ENCODE measurements around the gene DAZL. TPM values are rescaled to one million over a fixed set of nuclear protein-coding genes. Genes with fewer than 3 reads are reported as not detected.

The DAZL gene
- total RNA-seq, 1 experiment from 2014 or later: not detected

GRCh38 chr3:16587047-16587680 lies 18.1 kb downstream of the DAZL start:
- H3K4me3 Mint-ChIP-seq (ENCODE audit: unreplicated experiment): no peak overlapping the region
- intact Hi-C loops (cut with micrococcal nuclease): no loop called here
- POLR2A ChIA-PET: no interaction called here
- no peaks in the 10 kb centered on the region for H3K9me3 Mint-ChIP-seq (ENCODE audit: unreplicated experiment)
- no peaks in the 10 kb centered on the region for H3K27me3 Mint-ChIP-seq (ENCODE audit: insufficient read depth, unreplicated experiment)
- BruUV-seq (replicated peaks): no TSS peak
- CTCF ChIA-PET: interaction anchor here (0.7 to 0.9 kb wide), 2 partner anchors 31 to 530 kb away, joined by 3 read pairs; no protein-coding TSS in a partner anchor
- no peak overlapping the region for H3K27ac Mint-ChIP-seq (ENCODE audit: low read depth, unreplicated experiment)
- no peak for DNase-seq (ENCODE audit: unreplicated experiment)
- no peaks in the 10 kb centered on the region for H3K36me3 Mint-ChIP-seq (ENCODE audit: insufficient read depth, unreplicated experiment)
- no peaks in the 10 kb centered on the region for H3K4me1 Mint-ChIP-seq (ENCODE audit: insufficient read depth, unreplicated experiment)
- TF ChIP-seq, protein P1, sequence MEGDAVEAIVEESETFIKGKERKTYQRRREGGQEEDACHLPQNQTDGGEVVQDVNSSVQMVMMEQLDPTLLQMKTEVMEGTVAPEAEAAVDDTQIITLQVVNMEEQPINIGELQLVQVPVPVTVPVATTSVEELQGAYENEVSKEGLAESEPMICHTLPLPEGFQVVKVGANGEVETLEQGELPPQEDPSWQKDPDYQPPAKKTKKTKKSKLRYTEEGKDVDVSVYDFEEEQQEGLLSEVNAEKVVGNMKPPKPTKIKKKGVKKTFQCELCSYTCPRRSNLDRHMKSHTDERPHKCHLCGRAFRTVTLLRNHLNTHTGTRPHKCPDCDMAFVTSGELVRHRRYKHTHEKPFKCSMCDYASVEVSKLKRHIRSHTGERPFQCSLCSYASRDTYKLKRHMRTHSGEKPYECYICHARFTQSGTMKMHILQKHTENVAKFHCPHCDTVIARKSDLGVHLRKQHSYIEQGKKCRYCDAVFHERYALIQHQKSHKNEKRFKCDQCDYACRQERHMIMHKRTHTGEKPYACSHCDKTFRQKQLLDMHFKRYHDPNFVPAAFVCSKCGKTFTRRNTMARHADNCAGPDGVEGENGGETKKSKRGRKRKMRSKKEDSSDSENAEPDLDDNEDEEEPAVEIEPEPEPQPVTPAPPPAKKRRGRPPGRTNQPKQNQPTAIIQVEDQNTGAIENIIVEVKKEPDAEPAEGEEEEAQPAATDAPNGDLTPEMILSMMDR (IDR thresholded peaks at IDR 0.05; ENCODE audit: unreplicated experiment): no peak

DNA sequence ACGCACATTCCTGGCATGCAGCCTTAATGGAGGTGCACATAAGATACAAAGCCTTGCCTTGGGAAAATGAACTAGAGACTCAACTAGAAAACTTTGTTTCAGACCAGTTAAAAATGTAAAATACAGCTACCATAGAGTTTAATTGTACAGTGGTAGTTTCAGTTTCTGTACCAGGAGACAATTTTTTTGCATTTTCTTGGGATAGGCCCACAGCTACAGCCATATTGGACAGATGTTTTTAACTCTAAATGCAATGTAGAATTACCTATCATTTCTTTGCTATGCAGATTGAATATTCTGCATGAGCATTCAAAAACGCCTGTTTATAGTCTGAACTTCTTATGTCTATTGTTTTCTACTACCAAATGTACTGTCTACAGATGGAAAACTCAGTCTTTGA lies 20.3 kb downstream of the DAZL start:
- TF ChIP-seq, protein P1 (IDR thresholded peaks at IDR 0.05; ENCODE audit: unreplicated experiment): no peak
- peaks cover 7% of the 10 kb centered on the region for H3K9me3 Mint-ChIP-seq (ENCODE audit: unreplicated experiment)
- intact Hi-C loops (cut with micrococcal nuclease): no loop called here
- H3K27me3 Mint-ChIP-seq (ENCODE audit: insufficient read depth, unreplicated experiment): no peaks in the 10 kb centered on the region
- H3K4me1 Mint-ChIP-seq (ENCODE audit: insufficient read depth, unreplicated experiment): no peaks in the 10 kb centered on the region
- no peaks in the 10 kb centered on the region for H3K36me3 Mint-ChIP-seq (ENCODE audit: insufficient read depth, unreplicated experiment)
- no peak overlapping the region for H3K27ac Mint-ChIP-seq (ENCODE audit: low read depth, unreplicated experiment)
- ChIA-PET POLR2A (no interaction called here), CTCF (interaction anchor here (0.5 kb wide), 1 partner anchor 23 kb away, joined by 3 read pairs; no protein-coding TSS in a partner anchor)
- no peak for DNase-seq (ENCODE audit: unreplicated experiment)
- no peak overlapping the region for H3K4me3 Mint-ChIP-seq (ENCODE audit: unreplicated experiment)
- BruUV-seq (replicated peaks): no TSS peak

- no peak overlapping the region for H3K27ac Mint-ChIP-seq (ENCODE audit: low read depth, unreplicated experiment)
- ChIA-PET CTCF (interaction anchor here (0.5 to 0.7 kb wide), 2 partner anchors 46 to 318 kb away, joined by 3 to 6 read pairs; no protein-coding TSS in a partner anchor), POLR2A (interaction anchor here (0.6 kb wide), 2 partner anchors 30 to 934 kb away, joined by 3 read pairs; no protein-coding TSS in a partner anchor)
- no peaks in the 10 kb centered on the region for H3K36me3 Mint-ChIP-seq (ENCODE audit: insufficient read depth, unreplicated experiment)
- H3K4me3 Mint-ChIP-seq (ENCODE audit: unreplicated experiment): no peak overlapping the region
- DNase-seq (ENCODE audit: unreplicated experiment): peak; percentile 48
- TF ChIP-seq, protein P1 (IDR thresholded peaks at IDR 0.05; ENCODE audit: unreplicated experiment): no peak
- no peaks in the 10 kb centered on the region for H3K4me1 Mint-ChIP-seq (ENCODE audit: insufficient read depth, unreplicated experiment)
- peaks cover 7% of the 10 kb centered on the region for H3K9me3 Mint-ChIP-seq (ENCODE audit: unreplicated experiment)
- intact Hi-C loops (cut with micrococcal nuclease): no loop called here
- H3K27me3 Mint-ChIP-seq (ENCODE audit: insufficient read depth, unreplicated experiment): no peaks in the 10 kb centered on the region
- no TSS peak for BruUV-seq (replicated peaks)
Observed at GRCh38 chr3:16583551-16583950, 21.7 kb downstream of the DAZL start.

DNA sequence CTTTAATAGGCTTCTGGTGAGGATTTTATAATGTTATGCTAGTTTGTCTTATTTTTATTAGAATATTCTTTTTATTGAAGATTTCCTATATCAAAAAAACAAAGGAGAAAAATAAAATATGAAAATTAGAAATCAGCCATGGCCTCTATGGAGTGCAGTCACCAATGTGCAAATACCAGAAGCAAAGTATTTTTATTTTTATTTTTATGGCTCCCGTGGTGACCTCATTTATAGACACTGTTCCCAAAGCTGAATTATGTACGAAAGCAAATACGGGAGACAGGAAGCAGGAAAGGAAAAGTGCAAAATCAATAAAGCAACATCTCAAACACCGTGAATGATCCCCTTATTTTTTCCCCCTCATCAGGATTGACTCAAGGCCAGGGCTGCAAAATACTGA lies 35.1 kb downstream of the DAZL start:
- Mint-ChIP-seq H3K36me3 (ENCODE audit: insufficient read depth, unreplicated experiment) (no peaks in the 10 kb centered on the region), H3K4me3 (ENCODE audit: unreplicated experiment) (no peak overlapping the region), H3K9me3 (ENCODE audit: unreplicated experiment) (no peaks in the 10 kb centered on the region), H3K27ac (ENCODE audit: low read depth, unreplicated experiment) (no peak overlapping the region), H3K4me1 (ENCODE audit: insufficient read depth, unreplicated experiment) (no peaks in the 10 kb centered on the region), H3K27me3 (ENCODE audit: insufficient read depth, unreplicated experiment) (no peaks in the 10 kb centered on the region)
- intact Hi-C loops (cut with micrococcal nuclease): no loop called here
- DNase-seq (ENCODE audit: unreplicated experiment): no peak
- ChIA-PET POLR2A (no interaction called here), CTCF (no interaction called here)
- TF ChIP-seq, protein P1 (IDR thresholded peaks at IDR 0.05; ENCODE audit: unreplicated experiment): no peak
- no TSS peak for BruUV-seq (replicated peaks)
